HCT116 (cell line): ENCODE data around the gene THBS4. TPM values are rescaled to one million over a fixed set of nuclear protein-coding genes. Genes with fewer than 3 reads are reported as not detected.

ENCODE experiments used
- ATAC-seq: fragments of 200-7000 bp; cut with Tn5 transposase; 2 replicates; pipeline ENCODE4 v1.9.1; 2020; ENCODE audit warnings: mild to moderate bottlenecking, moderate library complexity
- BruUV-seq: library from RNA; stranded (reverse); fragments of 400-500 nt; replicated peaks from 2 replicates; lab custom pipeline; 2021; lab: Mats Ljungman, UMichigan
- CTCF ChIA-PET: fragments of 300-600 bp; sonication (Branson Sonifier 250); formaldehyde crosslinking; loops from one replicate; lab custom pipeline; 2021; ENCODE audit warnings: antibody characterized with exemption; lab: Charles Lee
- POLR2A ChIA-PET: fragments of 300-600, 350-600 bp; sonication (Branson Sonifier 250); formaldehyde crosslinking; loops from one replicate; lab custom pipeline; 2021; ENCODE audit warnings: antibody characterized with exemption; lab: Charles Lee
- RAD21 ChIA-PET, 2 experiments: fragments of 300-600 bp; sonication (Branson Sonifier 250); formaldehyde crosslinking; loops; one replicate each; lab custom pipeline; 2023; ENCODE audit warnings: low total read pairs in 2 of 2; ENCODE audit not compliant: uncharacterized antibody in 2 of 2, unreplicated experiment in 2 of 2, low non-redundant PET in 1 of 2; lab: Charles Lee
- DNase-seq: peaks from one replicate; pipeline ENCODE4 v3.0.0-alpha.2; 2010; ENCODE audit warnings: low read depth, low spot score
- H2AFZ ChIP-seq: fragments of 200-600 bp; shearing (Covaris generic), sonication (generic); 2 replicates; pipeline ENCODE4 v1.6.1; 2017; ENCODE audit warnings: low read depth, mixed run types, mixed read lengths, antibody characterized with exemption, low read length; ENCODE audit not compliant: poor library complexity, severe bottlenecking
- H3K27ac ChIP-seq: 2 replicates; pipeline ENCODE4 v1.5.1; 2012; ENCODE audit warnings: low read depth, low read length
- H3K27me3 ChIP-seq: fragments of 200-600 bp; sonication (generic); 2 replicates; pipeline ENCODE4 v1.6.1; 2016; ENCODE audit warnings: mixed run types, low read length, mixed read lengths; ENCODE audit not compliant: insufficient read depth
- H3K36me3 ChIP-seq, 2 experiments: fragments of 200-500 bp in 1 of 2; fragments of 200-600 bp in 1 of 2; sonication (Bioruptor generic) in 1 of 2; sonication (generic) in 1 of 2; 2 replicates each; pipeline versions ENCODE4 v1.5.1 to v1.6.1; 2014 to 2016; ENCODE audit warnings: low read length in 2 of 2, inconsistent platforms in 1 of 2, mixed read lengths in 1 of 2, mixed run types in 1 of 2; ENCODE audit not compliant: insufficient read depth in 2 of 2, control insufficient read depth in 1 of 2
- H3K4me1 ChIP-seq, 2 experiments: fragments of 200-600 bp in 1 of 2; sonication (generic) in 1 of 2; 2 replicates each; pipeline versions ENCODE4 v1.5.1 to v1.6.1; 2012 to 2017; ENCODE audit warnings: low read length in 2 of 2, inconsistent platforms in 1 of 2, mild to moderate bottlenecking in 1 of 2, mixed read lengths in 1 of 2, mixed run types in 1 of 2, moderate library complexity in 1 of 2; ENCODE audit not compliant: insufficient read depth in 2 of 2, control insufficient read depth in 1 of 2
- H3K4me2 ChIP-seq: fragments of 200-600 bp; sonication (generic); 2 replicates; pipeline ENCODE4 v1.6.1; 2017; ENCODE audit warnings: mixed run types, low read length, mixed read lengths
- H3K4me3 ChIP-seq, 2 experiments: fragments of 200-600 bp in 1 of 2; sonication (generic) in 1 of 2; replicated peaks in 1 of 2; 2 replicates each; pipeline ENCODE4 v1.5.1; 2011 to 2016; ENCODE audit warnings: low read length in 2 of 2, control low read depth in 1 of 2, low read depth in 1 of 2, mild to moderate bottlenecking in 1 of 2, mixed read lengths in 1 of 2, mixed run types in 1 of 2
- H3K79me2 ChIP-seq: fragments of 200-600 bp; sonication (generic); 2 replicates; pipeline ENCODE4 v1.6.1; 2017; ENCODE audit warnings: mild to moderate bottlenecking, mixed run types, low read length, moderate library complexity, mixed read lengths; ENCODE audit not compliant: insufficient read depth
- H3K9ac ChIP-seq: fragments of 200-600 bp; sonication (generic); 2 replicates; pipeline ENCODE4 v1.6.1; 2016; ENCODE audit warnings: low read length, mixed read lengths
- H3K9me2 ChIP-seq: fragments of 200-600 bp; sonication (generic), shearing (Covaris generic); 2 replicates; pipeline ENCODE4 v1.6.1; 2017; ENCODE audit warnings: mixed run types, mild to moderate bottlenecking, moderate library complexity; ENCODE audit not compliant: insufficient read depth
- H3K9me3 ChIP-seq, 2 experiments: fragments of 200-500 bp in 1 of 2; fragments of 200-600 bp in 1 of 2; sonication (Bioruptor generic) in 1 of 2; sonication (generic) in 1 of 2; 2 replicates each; pipeline ENCODE4 v1.6.1; 2014 to 2017; ENCODE audit warnings: low read length in 2 of 2, mixed read lengths in 2 of 2, inconsistent platforms in 1 of 2, low read depth in 1 of 2, mild to moderate bottlenecking in 1 of 2, mixed run types in 1 of 2, moderate library complexity in 1 of 2; ENCODE audit not compliant: control insufficient read depth in 1 of 2, insufficient read depth in 1 of 2
- H4K20me1 ChIP-seq: fragments of 200-600 bp; sonication (generic), shearing (Covaris generic); 2 replicates; pipeline ENCODE4 v1.6.1; 2017; ENCODE audit warnings: mixed run types, mild to moderate bottlenecking, moderate library complexity; ENCODE audit not compliant: insufficient read depth
- CBX3 ChIP-seq: IDR thresholded peaks from 2 replicates; pipeline ENCODE4 v1.6.1; 2012; ENCODE audit warnings: low read depth
- CEBPB ChIP-seq: IDR thresholded peaks from 2 replicates; pipeline ENCODE4 v1.6.1; 2012; ENCODE audit warnings: low read depth
- EGR1 ChIP-seq: IDR thresholded peaks from 2 replicates; pipeline ENCODE4 v1.6.1; 2012; ENCODE audit warnings: low read depth
- EZH2 ChIP-seq: fragments of 200-600 bp; sonication (generic); IDR thresholded peaks from 2 replicates; pipeline ENCODE4 v1.6.1; 2017; ENCODE audit warnings: antibody characterized with exemption, mixed run types
- EZH2phosphoT487 ChIP-seq: fragments of 200-600 bp; IDR thresholded peaks from 2 replicates; pipeline ENCODE4 v1.6.1; 2018; ENCODE audit warnings: antibody characterized with exemption, borderline replicate concordance
- FOSL1 ChIP-seq: IDR thresholded peaks from 2 replicates; pipeline ENCODE4 v1.6.1; 2012; ENCODE audit warnings: low read depth
- JUND ChIP-seq: IDR thresholded peaks from 2 replicates; pipeline ENCODE4 v1.6.1; 2012
- POLR2AphosphoS5 ChIP-seq: IDR thresholded peaks from 2 replicates; pipeline ENCODE4 v1.6.1; 2011; ENCODE audit warnings: mild to moderate bottlenecking, low read depth, low read length, moderate library complexity
- RAD21 ChIP-seq: IDR thresholded peaks from 2 replicates; pipeline ENCODE4 v1.6.1; 2012; ENCODE audit warnings: low read depth, mild to moderate bottlenecking
- SIN3A ChIP-seq: IDR thresholded peaks from 2 replicates; pipeline ENCODE4 v1.6.1; 2012; ENCODE audit warnings: low read depth
- SP1 ChIP-seq: IDR thresholded peaks from 2 replicates; pipeline ENCODE4 v1.6.1; 2012; ENCODE audit warnings: low read depth
- SRF ChIP-seq: IDR thresholded peaks from 2 replicates; pipeline ENCODE4 v1.6.1; 2012; ENCODE audit warnings: low read depth
- TCF7L2 ChIP-seq: IDR thresholded peaks from 2 replicates; pipeline ENCODE4 v1.7.0; 2011; ENCODE audit warnings: borderline replicate concordance, inconsistent platforms; ENCODE audit not compliant: insufficient read depth, insufficient read length; ENCODE audit errors: extremely low read depth
- ZNF274 ChIP-seq: fragments of 200-500 bp; sonication (Bioruptor generic); IDR thresholded peaks from 2 replicates; pipeline ENCODE4 v1.6.1; 2014; ENCODE audit warnings: mild to moderate bottlenecking, low read depth, low read length, inconsistent platforms
- intact Hi-C: fragments of 100-400 bp; cut with micrococcal nuclease; formaldehyde crosslinking; loops from 2 replicates; pipeline ENCODE4 v1.10.0; 2022
- total RNA-seq: library from RNA; stranded (reverse); gene quantifications from one replicate; pipeline ENCODE4 v1.2.1, GENCODE V29; 2021; ENCODE audit not compliant: unreplicated experiment
- TF ChIP-seq, protein P1 (sequence below): IDR thresholded peaks from 2 replicates; pipeline ENCODE4 v1.6.1; 2012
- TF ChIP-seq, protein P2 (sequence below): IDR thresholded peaks from 2 replicates; pipeline ENCODE4 v1.6.1; 2011; ENCODE audit warnings: mild to moderate bottlenecking, low read length, moderate library complexity; ENCODE audit not compliant: insufficient replicate concordance; ENCODE audit errors: extremely low read depth
- TF ChIP-seq, protein P3 (sequence below), 3 experiments: fragments of 200-600 bp in 1 of 3; sonication (generic) in 1 of 3; IDR thresholded peaks in 2 of 3; conservative IDR thresholded peaks in 1 of 3; 2 replicates each; pipeline ENCODE4 v1.5.1; 2012 to 2017; ENCODE audit warnings: low read depth in 2 of 3, low read length in 2 of 3, antibody characterized with exemption in 1 of 3, borderline replicate concordance in 1 of 3, control low read depth in 1 of 3, mild to moderate bottlenecking in 1 of 3, mixed read lengths in 1 of 3, mixed run types in 1 of 3, moderate library complexity in 1 of 3; ENCODE audit not compliant: insufficient read depth in 1 of 3
- TF ChIP-seq, protein P4 (sequence below): IDR thresholded peaks from 2 replicates; pipeline ENCODE4 v1.6.1; 2012; ENCODE audit warnings: low read depth

THBS4 gene
- total RNA-seq, 1 experiment from 2014 or later = 1.5 TPM

DNA sequence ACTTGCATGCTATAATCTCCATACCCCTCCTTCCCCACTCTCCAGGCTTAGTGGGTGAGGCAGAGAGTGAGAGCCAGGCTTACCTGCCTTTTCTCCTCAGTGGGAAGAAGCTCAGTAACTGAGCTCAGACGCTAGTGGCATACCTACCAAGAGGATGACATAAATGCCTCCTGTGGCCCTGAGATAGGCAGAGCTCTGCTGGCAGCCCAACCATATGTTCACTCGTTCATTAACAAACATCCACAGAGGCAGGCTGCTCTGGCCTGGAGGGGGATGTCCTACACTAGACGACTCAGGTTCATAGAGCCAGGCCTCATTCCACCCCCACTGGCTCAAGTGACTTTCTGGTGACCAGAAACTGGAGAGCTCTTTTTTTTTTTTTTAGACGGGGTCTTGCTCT is 81.3 kb downstream of the THBS4 start:
- no peaks in the 10 kb centered on the region for H3K9me2 ChIP-seq
- DNase-seq (no peak), ATAC-seq (no peak)
- H3K27ac ChIP-seq = no peak overlapping the region
- no peak overlapping the region for H3K9ac ChIP-seq
- BruUV-seq = no TSS peak
- no peaks in the 10 kb centered on the region for H3K36me3 ChIP-seq
- H4K20me1 ChIP-seq = no peaks in the 10 kb centered on the region
- H2AFZ ChIP-seq = no peak overlapping the region
- ChIA-PET CTCF (no interaction called here), POLR2A (no interaction called here), RAD21 (no interaction called here)
- no peaks in the 10 kb centered on the region for H3K79me2 ChIP-seq
- H3K27me3 ChIP-seq = no peaks in the 10 kb centered on the region
- TF ChIP-seq SP1 (no peak), RAD21 (no peak), CBX3 (no peak), EZH2phosphoT487 (no peak), TCF7L2 (no peak), EZH2 (no peak), CEBPB (no peak), POLR2AphosphoS5 (no peak), EGR1 (no peak), FOSL1 (no peak), JUND (no peak), SIN3A (no peak), ZNF274 (no peak), SRF (no peak)
- TF ChIP-seq, protein P1, sequence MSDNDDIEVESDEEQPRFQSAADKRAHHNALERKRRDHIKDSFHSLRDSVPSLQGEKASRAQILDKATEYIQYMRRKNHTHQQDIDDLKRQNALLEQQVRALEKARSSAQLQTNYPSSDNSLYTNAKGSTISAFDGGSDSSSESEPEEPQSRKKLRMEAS = no peak
- TF ChIP-seq, protein P2, sequence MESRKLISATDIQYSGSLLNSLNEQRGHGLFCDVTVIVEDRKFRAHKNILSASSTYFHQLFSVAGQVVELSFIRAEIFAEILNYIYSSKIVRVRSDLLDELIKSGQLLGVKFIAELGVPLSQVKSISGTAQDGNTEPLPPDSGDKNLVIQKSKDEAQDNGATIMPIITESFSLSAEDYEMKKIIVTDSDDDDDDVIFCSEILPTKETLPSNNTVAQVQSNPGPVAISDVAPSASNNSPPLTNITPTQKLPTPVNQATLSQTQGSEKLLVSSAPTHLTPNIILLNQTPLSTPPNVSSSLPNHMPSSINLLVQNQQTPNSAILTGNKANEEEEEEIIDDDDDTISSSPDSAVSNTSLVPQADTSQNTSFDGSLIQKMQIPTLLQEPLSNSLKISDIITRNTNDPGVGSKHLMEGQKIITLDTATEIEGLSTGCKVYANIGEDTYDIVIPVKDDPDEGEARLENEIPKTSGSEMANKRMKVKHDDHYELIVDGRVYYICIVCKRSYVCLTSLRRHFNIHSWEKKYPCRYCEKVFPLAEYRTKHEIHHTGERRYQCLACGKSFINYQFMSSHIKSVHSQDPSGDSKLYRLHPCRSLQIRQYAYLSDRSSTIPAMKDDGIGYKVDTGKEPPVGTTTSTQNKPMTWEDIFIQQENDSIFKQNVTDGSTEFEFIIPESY = no peak
- TF ChIP-seq, protein P3, sequence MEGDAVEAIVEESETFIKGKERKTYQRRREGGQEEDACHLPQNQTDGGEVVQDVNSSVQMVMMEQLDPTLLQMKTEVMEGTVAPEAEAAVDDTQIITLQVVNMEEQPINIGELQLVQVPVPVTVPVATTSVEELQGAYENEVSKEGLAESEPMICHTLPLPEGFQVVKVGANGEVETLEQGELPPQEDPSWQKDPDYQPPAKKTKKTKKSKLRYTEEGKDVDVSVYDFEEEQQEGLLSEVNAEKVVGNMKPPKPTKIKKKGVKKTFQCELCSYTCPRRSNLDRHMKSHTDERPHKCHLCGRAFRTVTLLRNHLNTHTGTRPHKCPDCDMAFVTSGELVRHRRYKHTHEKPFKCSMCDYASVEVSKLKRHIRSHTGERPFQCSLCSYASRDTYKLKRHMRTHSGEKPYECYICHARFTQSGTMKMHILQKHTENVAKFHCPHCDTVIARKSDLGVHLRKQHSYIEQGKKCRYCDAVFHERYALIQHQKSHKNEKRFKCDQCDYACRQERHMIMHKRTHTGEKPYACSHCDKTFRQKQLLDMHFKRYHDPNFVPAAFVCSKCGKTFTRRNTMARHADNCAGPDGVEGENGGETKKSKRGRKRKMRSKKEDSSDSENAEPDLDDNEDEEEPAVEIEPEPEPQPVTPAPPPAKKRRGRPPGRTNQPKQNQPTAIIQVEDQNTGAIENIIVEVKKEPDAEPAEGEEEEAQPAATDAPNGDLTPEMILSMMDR (IDR thresholded peaks at IDR 0.05 in 2 of 3, conservative IDR thresholded peaks at IDR 0.05 in 1 of 3; ENCODE audit: borderline replicate concordance in 1 of 3, insufficient read depth in 1 of 3, low read depth in 2 of 3, low read length in 2 of 3) = no peak
- TF ChIP-seq, protein P4, sequence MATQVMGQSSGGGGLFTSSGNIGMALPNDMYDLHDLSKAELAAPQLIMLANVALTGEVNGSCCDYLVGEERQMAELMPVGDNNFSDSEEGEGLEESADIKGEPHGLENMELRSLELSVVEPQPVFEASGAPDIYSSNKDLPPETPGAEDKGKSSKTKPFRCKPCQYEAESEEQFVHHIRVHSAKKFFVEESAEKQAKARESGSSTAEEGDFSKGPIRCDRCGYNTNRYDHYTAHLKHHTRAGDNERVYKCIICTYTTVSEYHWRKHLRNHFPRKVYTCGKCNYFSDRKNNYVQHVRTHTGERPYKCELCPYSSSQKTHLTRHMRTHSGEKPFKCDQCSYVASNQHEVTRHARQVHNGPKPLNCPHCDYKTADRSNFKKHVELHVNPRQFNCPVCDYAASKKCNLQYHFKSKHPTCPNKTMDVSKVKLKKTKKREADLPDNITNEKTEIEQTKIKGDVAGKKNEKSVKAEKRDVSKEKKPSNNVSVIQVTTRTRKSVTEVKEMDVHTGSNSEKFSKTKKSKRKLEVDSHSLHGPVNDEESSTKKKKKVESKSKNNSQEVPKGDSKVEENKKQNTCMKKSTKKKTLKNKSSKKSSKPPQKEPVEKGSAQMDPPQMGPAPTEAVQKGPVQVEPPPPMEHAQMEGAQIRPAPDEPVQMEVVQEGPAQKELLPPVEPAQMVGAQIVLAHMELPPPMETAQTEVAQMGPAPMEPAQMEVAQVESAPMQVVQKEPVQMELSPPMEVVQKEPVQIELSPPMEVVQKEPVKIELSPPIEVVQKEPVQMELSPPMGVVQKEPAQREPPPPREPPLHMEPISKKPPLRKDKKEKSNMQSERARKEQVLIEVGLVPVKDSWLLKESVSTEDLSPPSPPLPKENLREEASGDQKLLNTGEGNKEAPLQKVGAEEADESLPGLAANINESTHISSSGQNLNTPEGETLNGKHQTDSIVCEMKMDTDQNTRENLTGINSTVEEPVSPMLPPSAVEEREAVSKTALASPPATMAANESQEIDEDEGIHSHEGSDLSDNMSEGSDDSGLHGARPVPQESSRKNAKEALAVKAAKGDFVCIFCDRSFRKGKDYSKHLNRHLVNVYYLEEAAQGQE = no peak
- intact Hi-C loops = no loop called here
- no peaks in the 10 kb centered on the region for H3K4me1 ChIP-seq
- H3K9me3 ChIP-seq = no peaks in the 10 kb centered on the region
- H3K4me3 ChIP-seq = no peak overlapping the region
- H3K4me2 ChIP-seq = no peak overlapping the region
